ENCODE results near the gene KIR3DL3. TPM values are rescaled to one million over a fixed set of nuclear protein-coding genes. Genes with fewer than 3 reads are reported as not detected.

KIR3DL3 gene
- polyA plus RNA-seq, 2 of the 4 experiments (the other 2 are of a cell fraction), result not detected

GRCh38 chr19:54708781-54709180 is 15.5 kb upstream of the KIR3DL3 start:
- FAIRE-seq (no peak), ATAC-seq (peak in 1 of 2 experiments; percentile 34; a peak in 3 of 6 replicates), DNase-seq (ENCODE audit: low read depth in 1 of 2, low spot score in 1 of 2) (no peak)
- ChIA-PET CTCF (interaction anchor here (1.9 kb wide), 1 partner anchor 35 kb away, joined by 4 read pairs; no protein-coding TSS in a partner anchor), POLR2A (no interaction called here)
- Histone ChIP-seq H3K4me2 (no peak overlapping the region), H3K9me3 (no peaks in the 10 kb centered on the region; the same call in 2 of the 3 replicates), H3K4me3 (no peak overlapping the region), H3K4me1 (no peaks in the 10 kb centered on the region), H3K27ac (no peak overlapping the region)
- TF ChIP-seq HOXA7 (CRISPR knock-in tag; IDR thresholded peaks at IDR 0.05) (no peak), EP300 (IDR thresholded peaks at IDR 0.05) (no peak), MAFK (IDR thresholded peaks at IDR 0.05; ENCODE audit: partially characterized antibody) (no peak), JUNB (IDR thresholded peaks at IDR 0.05) (no peak), E2F6 (IDR thresholded peaks at IDR 0.05; ENCODE audit: borderline replicate concordance, low read depth) (no peak), CHD4 (IDR thresholded peaks at IDR 0.05; ENCODE audit: borderline replicate concordance) (no peak), RFX5 (IDR thresholded peaks at IDR 0.05) (no peak), HOXB5 (CRISPR knock-in tag; IDR thresholded peaks at IDR 0.05) (no peak), REST (IDR thresholded peaks at IDR 0.05) (no peak), BHLHE40 (IDR thresholded peaks at IDR 0.05; ENCODE audit: low read depth, low read length) (no peak), RCOR1 (IDR thresholded peaks at IDR 0.05; ENCODE audit: low read depth, low read length) (no peak), MYC (IDR thresholded peaks at IDR 0.05; ENCODE audit: borderline replicate concordance, low read length) (no peak), ATOH8 (CRISPR knock-in tag; IDR thresholded peaks at IDR 0.05; ENCODE audit: low read depth) (no peak), PHF8 (IDR thresholded peaks at IDR 0.05; ENCODE audit: borderline replicate concordance, low read depth) (no peak), FOSB (CRISPR knock-in tag; IDR thresholded peaks at IDR 0.05) (no peak), KDM1A (IDR thresholded peaks at IDR 0.05; ENCODE audit: low read depth) (no peak), POLR2AphosphoS2 (conservative IDR thresholded peaks at IDR 0.05; ENCODE audit: low read length) (no peak), CTCF (IDR thresholded peaks at IDR 0.05) (no peak), BCL3 (IDR thresholded peaks at IDR 0.05) (no peak), SREBF2 (IDR thresholded peaks at IDR 0.05) (no peak)
- 37% methylated on average over 5 of the region's 7 CpGs for WGBS (ENCODE audit: missing lambda C conversion rate)
